GM12864 (cell line): ENCODE measurements around the gene SSMEM1.
"Not testable (repeated sequence)": the region's sequence is repeated elsewhere in the genome, so short reads cannot be mapped to it uniquely, and the experiment has no call there.

ENCODE experiments used
- DNase-seq: peaks from one replicate; pipeline ENCODE4 v3.0.0-alpha.2; 2011; ENCODE audit warnings: low read depth
- H3K4me3 ChIP-seq: 2 replicates; pipeline ENCODE4 v1.5.1; 2011; ENCODE audit warnings: mild to moderate bottlenecking, low read depth, low read length, control low read depth
- TF ChIP-seq, protein P1 (sequence below): IDR thresholded peaks from 2 replicates; pipeline ENCODE4 v1.5.1; 2011; ENCODE audit warnings: low read depth, mild to moderate bottlenecking, moderate library complexity, low read length, control low read depth, inconsistent platforms; ENCODE audit errors: missing control alignments

SSMEM1 gene

DNA sequence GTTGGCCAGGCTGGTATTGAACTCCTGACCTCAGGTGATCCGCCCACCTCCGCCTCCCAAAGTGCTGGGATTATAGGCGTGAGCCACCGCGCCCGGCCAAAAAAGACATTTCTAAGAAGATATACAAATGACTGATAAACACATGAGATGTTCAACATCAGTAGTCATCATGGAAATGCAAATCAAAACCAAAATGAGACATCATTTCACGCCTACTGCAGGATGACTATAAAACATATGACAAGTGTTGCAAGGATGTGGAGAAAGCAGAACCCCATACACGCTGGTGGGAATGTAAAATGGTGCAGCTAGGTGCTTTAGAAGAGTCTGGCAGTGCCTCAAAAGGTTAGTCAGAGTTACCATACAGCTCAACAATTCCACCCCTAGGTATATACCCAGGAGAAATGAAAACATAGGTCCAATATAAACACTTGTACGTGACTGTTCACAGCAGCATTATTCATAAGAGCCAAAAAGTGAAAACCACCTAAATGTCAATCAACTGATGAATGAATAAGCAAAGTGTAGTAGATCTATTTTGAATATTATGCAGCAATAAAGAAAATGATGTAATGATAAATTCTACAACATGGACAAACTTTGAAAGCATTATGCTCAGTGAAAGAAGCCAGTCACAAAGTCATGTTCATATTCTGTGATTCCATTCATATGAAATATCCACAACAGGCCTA is 26.9 kb upstream of the SSMEM1 start:
- no peak for DNase-seq
- TF ChIP-seq, protein P1, sequence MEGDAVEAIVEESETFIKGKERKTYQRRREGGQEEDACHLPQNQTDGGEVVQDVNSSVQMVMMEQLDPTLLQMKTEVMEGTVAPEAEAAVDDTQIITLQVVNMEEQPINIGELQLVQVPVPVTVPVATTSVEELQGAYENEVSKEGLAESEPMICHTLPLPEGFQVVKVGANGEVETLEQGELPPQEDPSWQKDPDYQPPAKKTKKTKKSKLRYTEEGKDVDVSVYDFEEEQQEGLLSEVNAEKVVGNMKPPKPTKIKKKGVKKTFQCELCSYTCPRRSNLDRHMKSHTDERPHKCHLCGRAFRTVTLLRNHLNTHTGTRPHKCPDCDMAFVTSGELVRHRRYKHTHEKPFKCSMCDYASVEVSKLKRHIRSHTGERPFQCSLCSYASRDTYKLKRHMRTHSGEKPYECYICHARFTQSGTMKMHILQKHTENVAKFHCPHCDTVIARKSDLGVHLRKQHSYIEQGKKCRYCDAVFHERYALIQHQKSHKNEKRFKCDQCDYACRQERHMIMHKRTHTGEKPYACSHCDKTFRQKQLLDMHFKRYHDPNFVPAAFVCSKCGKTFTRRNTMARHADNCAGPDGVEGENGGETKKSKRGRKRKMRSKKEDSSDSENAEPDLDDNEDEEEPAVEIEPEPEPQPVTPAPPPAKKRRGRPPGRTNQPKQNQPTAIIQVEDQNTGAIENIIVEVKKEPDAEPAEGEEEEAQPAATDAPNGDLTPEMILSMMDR, result no peak
- no peak overlapping the region for H3K4me3 ChIP-seq

DNA sequence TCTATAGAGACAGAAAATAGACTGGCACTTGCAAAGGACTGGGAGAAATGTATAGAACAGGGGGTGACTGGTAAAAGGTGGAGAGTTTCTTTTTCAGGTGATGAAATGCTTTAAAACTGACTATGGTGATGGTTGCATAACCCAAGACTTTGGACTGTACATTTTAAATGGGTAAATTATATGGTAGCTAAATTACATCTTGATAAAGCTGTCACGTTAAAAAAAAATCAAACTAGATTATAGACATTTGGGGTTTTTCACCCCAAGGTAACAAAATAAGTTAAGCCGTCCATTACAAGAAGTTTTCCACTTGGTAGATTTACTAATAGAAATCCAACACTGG is 26.4 kb upstream of the SSMEM1 start:
- no peak overlapping the region for H3K4me3 ChIP-seq
- no peak for DNase-seq
- TF ChIP-seq, protein P1, result no peak

DNA sequence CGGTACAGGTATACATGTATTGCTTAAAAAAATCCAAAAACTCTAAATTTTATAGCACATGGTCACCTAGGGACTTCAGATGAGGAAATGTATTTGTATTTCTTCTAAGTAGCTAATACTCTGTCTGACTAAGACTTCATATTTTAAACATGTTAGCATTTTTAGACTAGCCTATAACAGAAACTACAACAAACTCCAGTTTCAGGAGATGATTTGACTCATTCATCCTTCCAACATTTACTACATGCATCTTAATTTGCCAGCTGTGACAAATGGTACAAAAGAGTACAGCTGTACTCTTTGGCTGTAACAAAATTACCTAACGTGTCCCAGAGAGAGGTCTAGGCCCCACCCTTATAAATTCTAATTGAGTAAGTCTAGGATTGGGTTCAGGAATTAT is 24.7 kb upstream of the SSMEM1 start:
- TF ChIP-seq, protein P1, result no peak
- H3K4me3 ChIP-seq, result no peak overlapping the region

DNA sequence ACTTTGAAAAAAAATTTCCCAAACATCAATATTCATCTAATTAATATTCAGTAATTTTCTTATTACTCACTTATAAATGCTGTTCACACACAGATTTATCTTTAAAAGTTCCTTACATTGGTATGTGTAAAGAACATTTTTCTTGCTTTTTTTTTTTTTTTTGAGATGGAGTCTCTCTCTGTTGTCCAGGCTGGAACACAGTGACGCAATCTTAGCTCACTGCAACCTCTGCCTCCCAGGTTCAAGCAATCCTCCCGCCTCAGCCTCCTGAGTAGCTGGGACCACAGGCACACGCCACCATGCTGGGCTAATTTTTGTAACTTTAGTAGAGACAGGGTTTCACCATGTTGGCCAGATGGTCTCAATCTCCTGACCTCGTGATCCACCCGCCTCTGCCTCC is 23.3 kb upstream of the SSMEM1 start:
- DNase-seq, H3K4me3 ChIP-seq: not testable (repeated sequence)

More for the DNA sequence above, 24.7 kb upstream of the SSMEM1 start:
- DNase-seq, result no peak

DNA sequence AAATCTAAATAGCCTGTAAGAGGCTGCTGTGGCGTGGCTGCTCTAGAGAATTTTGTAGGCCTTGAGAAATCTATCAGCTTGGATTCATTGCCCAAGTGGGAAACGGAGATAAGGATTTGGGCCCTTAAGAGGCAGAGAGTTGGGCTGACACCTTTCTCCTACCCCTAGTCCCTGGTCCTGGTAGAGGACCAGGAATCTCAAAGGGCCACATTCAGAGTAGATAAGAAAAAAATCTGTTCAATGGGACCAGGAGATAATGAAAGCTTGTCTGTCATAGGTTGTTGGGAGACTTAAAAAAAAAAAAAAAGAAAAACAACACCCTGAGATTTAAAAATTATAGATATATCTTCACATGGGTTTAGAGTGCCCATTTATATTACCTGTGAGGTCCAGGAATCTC is 20.3 kb upstream of the SSMEM1 start:
- no peak overlapping the region for H3K4me3 ChIP-seq
- DNase-seq, result no peak
- TF ChIP-seq, protein P1, result no peak

DNA sequence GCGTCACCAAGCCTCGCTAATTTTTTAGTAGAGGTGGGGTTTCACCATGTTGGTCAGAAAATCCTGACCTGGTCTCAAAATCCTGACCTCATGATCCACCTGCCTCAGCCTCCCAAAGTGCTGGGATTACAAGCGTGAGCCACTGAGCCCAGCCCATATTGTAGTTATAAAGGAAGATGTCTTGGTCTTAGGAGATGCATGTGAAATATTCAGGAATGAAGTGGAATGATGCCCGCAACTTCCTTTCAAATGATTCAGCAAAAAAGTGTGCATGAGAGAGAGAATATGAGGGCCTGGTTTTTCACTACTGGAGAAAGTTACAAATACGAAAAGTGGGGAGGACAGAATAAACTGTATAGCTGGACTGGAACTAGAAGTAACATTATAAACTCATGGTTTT is 18.3 kb upstream of the SSMEM1 start:
- H3K4me3 ChIP-seq, result no peak overlapping the region
- TF ChIP-seq, protein P1, result no peak
- DNase-seq, result no peak

DNA sequence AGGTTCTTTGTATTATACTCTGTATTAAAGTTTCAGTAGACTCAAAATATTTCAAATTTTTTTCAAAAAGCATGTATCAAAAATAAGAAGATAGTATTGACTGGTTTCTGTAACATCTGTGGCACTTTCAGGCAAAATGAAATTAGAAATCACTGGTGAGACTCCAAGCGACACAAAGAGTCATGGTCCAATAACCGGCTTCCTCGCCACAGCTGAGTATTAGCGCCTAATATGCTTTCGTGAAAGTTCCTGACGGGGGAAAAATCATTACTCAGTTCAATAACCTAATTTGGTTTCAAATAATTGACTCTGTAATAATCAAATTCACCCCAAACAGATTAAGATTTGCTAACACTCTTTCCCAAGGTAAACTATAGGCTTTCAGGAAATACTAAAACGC is 15.9 kb upstream of the SSMEM1 start:
- DNase-seq, result no peak

More for the DNA sequence above, 15.9 kb upstream of the SSMEM1 start:
- H3K4me3 ChIP-seq, result no peak overlapping the region
- TF ChIP-seq, protein P1, result no peak
